Endothelial cell of umbilical vein (primary cell): ENCODE results near the gene LAMB3.

Experiments
- POLR2A ChIP-seq: IDR thresholded peaks from 2 replicates; pipeline ENCODE4 v1.6.1; 2012; ENCODE audit warnings: low read depth, mild to moderate bottlenecking, control low read depth, low read length
- POLR2AphosphoS5 ChIP-seq: IDR thresholded peaks from 2 replicates; pipeline ENCODE4 v1.6.1; 2012; ENCODE audit warnings: low read depth, mild to moderate bottlenecking, control low read depth, low read length, moderate library complexity; ENCODE audit not compliant: insufficient read depth
- TF ChIP-seq, protein P1 (sequence below), 2 donors: IDR thresholded peaks; 1 replicate in 1 of 2; 2 replicates in 1 of 2; pipeline ENCODE4 v1.5.1; 2011; ENCODE audit warnings: low read length in 2 of 2, mild to moderate bottlenecking in 2 of 2, moderate library complexity in 2 of 2, control low read depth in 1 of 2, inconsistent platforms in 1 of 2, low read depth in 1 of 2; ENCODE audit not compliant: insufficient read depth in 1 of 2; ENCODE audit errors: extremely low read depth in 1 of 2

DNA sequence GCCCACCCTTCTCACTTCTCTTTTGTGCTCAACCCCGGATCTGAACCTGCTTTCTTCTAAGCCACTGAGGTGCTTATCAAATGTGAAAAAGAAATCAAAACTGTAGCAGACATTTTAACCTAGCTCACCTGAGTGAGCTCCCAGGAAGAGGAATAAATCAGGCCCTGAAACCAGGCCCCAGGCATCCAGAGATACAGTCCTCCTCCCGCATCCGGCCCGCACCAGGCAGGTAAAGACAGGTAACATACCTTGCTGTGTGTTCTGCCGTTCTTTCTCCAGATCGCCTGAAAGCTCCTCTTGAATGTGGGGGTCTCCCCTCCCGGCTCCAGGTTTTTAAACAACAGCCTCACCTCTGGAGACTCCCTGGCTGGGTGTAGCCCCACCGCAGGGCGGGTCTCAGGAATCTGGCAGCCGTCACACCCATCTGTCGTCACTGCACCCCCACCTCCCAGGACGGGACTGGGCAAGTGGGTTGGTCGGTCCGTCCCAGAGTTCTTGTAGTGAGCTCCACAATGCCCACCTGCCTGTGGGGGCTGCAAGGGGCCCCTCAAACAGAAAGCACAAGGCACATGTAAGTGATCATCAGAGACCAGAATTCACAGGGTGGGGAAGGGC is at the start of gene LAMB3:
- TF ChIP-seq, protein P1, sequence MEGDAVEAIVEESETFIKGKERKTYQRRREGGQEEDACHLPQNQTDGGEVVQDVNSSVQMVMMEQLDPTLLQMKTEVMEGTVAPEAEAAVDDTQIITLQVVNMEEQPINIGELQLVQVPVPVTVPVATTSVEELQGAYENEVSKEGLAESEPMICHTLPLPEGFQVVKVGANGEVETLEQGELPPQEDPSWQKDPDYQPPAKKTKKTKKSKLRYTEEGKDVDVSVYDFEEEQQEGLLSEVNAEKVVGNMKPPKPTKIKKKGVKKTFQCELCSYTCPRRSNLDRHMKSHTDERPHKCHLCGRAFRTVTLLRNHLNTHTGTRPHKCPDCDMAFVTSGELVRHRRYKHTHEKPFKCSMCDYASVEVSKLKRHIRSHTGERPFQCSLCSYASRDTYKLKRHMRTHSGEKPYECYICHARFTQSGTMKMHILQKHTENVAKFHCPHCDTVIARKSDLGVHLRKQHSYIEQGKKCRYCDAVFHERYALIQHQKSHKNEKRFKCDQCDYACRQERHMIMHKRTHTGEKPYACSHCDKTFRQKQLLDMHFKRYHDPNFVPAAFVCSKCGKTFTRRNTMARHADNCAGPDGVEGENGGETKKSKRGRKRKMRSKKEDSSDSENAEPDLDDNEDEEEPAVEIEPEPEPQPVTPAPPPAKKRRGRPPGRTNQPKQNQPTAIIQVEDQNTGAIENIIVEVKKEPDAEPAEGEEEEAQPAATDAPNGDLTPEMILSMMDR (IDR thresholded peaks at IDR 0.05; ENCODE audit: extremely low read depth in 1 of 2, insufficient read depth in 1 of 2, low read depth in 1 of 2, low read length in 2 of 2) = no peak
- TF ChIP-seq POLR2A (no peak), POLR2AphosphoS5 (no peak)
